Activated B cell treated with CpG ODN at 0.5 μM for 24 hours (primary cell): ENCODE results near the gene RADIL. TPM values are rescaled to one million over a fixed set of nuclear protein-coding genes. Genes with fewer than 3 reads are reported as not detected.

Source experiments
- ATAC-seq: fragments of 200-7000 bp; cut with Tn5 transposase; one replicate; pipeline ENCODE4 v1.10.0; 2021; ENCODE audit warnings: low read depth, mild to moderate bottlenecking, moderate library complexity
- CTCF ChIA-PET: fragments of 350-600 bp; sonication (Branson Sonifier 250); formaldehyde crosslinking; loops from one replicate; lab custom pipeline; 2021; ENCODE audit warnings: antibody characterized with exemption; lab: Charles Lee
- POLR2A ChIA-PET: fragments of 350-600 bp; sonication (Branson Sonifier 250); formaldehyde crosslinking; loops from one replicate; lab custom pipeline; 2021; ENCODE audit warnings: antibody characterized with exemption; lab: Charles Lee
- DNase-seq: peaks from one replicate; pipeline ENCODE4 v3.0.0; 2022
- H3K27ac Mint-ChIP-seq: one replicate; pipeline ENCODE4 v1.8.0; 2020; ENCODE audit warnings: mixed read lengths
- H3K27me3 Mint-ChIP-seq: one replicate; pipeline ENCODE4 v1.8.0; 2021; ENCODE audit warnings: mixed read lengths
- H3K36me3 Mint-ChIP-seq: one replicate; pipeline ENCODE4 v1.8.0; 2021; ENCODE audit warnings: low read depth, mixed read lengths
- H3K4me1 Mint-ChIP-seq: one replicate; pipeline ENCODE4 v1.8.0; 2021; ENCODE audit warnings: mixed read lengths
- H3K4me3 Mint-ChIP-seq: one replicate; pipeline ENCODE4 v1.8.0; 2020; ENCODE audit warnings: mild to moderate bottlenecking, mixed read lengths
- H3K9me3 Mint-ChIP-seq: one replicate; pipeline ENCODE4 v1.8.0; 2020; ENCODE audit warnings: mixed read lengths
- intact Hi-C: fragments of 100-400 bp; cut with micrococcal nuclease; formaldehyde crosslinking; loops from one replicate; pipeline ENCODE4 v1.15.1; 2024
- total RNA-seq: library from RNA; stranded (reverse); gene quantifications from 2 replicates; pipeline ENCODE4 v1.2.3, GENCODE V29; 2022
- TF ChIP-seq, protein P1 (sequence below): fragments of 200-600 bp; IDR thresholded peaks from one replicate; pipeline ENCODE4 v1.8.0; 2022; ENCODE audit warnings: antibody characterized with exemption, mild to moderate bottlenecking

RADIL gene
- total RNA-seq, 1 donor from 2014 or later, result not detected

DNA sequence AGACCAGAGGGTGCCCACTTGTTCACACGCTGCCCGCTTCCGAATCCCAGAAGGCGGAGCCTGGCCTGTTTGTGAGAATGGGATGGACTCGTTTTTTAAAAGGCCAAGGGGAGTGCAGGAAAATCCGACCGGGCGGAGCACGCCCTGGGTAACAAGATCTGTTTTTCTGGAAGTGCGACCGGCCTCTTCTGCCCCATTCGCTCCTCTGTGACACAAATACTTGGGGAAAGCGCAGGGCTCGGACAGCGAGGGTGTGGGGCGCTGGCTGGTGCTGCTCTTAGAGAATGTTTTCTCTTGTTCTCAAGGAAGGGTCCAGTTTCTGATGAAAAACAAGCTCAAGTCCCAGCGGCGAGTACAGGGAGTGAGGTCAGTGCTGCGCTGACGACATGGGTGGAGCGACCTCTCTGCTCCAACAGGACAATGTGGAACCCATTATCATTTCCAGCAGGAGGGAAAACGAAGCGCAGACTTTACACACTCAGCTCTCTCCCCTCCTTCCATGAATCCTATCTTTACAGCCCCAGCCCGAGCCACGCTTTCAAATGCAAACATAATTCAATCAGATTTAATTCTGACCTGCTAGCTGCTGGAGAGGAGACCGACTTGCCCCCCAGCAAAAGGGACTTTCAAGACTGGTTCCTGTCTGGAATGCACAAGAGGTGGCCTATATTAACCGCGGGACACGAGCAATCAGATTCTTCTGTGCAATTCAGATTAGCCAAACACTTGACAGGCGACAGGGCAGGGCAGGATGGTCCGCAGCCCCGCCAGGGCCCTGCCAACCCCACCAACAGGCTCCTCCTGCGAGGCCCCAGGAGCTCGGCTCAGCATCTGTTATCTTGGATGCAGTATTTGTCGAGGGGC lies 1.1 kb downstream of the RADIL start:
- DNase-seq (no peak), ATAC-seq (no peak)
- ChIA-PET POLR2A (no interaction called here), CTCF (no interaction called here)
- peak overlapping the region; percentile 46 for H3K4me3 Mint-ChIP-seq
- intact Hi-C loops, result loop anchor here (1.0 to 10.0 kb wide), 3 partner anchors 52 to 268 kb away; no protein-coding TSS in a partner anchor
- no peak overlapping the region for H3K27ac Mint-ChIP-seq
- peaks cover 40% of the 10 kb centered on the region for H3K27me3 Mint-ChIP-seq
- H3K9me3 Mint-ChIP-seq, result no peaks in the 10 kb centered on the region
- H3K4me1 Mint-ChIP-seq, result peaks cover 12% of the 10 kb centered on the region
- H3K36me3 Mint-ChIP-seq, result no peaks in the 10 kb centered on the region
- TF ChIP-seq, protein P1, sequence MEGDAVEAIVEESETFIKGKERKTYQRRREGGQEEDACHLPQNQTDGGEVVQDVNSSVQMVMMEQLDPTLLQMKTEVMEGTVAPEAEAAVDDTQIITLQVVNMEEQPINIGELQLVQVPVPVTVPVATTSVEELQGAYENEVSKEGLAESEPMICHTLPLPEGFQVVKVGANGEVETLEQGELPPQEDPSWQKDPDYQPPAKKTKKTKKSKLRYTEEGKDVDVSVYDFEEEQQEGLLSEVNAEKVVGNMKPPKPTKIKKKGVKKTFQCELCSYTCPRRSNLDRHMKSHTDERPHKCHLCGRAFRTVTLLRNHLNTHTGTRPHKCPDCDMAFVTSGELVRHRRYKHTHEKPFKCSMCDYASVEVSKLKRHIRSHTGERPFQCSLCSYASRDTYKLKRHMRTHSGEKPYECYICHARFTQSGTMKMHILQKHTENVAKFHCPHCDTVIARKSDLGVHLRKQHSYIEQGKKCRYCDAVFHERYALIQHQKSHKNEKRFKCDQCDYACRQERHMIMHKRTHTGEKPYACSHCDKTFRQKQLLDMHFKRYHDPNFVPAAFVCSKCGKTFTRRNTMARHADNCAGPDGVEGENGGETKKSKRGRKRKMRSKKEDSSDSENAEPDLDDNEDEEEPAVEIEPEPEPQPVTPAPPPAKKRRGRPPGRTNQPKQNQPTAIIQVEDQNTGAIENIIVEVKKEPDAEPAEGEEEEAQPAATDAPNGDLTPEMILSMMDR, result no peak

DNA sequence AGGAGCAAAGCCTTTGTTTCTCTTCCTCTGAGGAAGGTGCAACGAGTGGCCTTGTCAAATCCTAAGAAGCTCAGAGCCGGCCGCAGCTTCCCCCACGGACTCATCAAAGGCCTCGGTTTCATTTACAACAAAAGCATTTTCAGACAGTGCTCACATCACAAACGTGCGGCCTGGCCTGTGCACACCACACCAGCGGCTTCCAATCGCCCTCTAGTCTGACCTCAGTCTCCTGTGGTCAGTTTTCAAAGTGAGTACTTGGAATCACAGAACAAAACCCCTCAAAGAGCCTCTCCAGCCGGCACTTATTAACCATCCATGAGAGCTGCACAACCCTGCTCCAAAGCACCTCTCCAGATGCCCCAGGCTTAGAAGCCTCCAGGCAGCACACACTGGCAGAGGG lies 3.3 kb downstream of the RADIL start:
- intact Hi-C loops, result loop anchor here (10.0 kb wide), 2 partner anchors 95 to 265 kb away; no protein-coding TSS in a partner anchor

DNA sequence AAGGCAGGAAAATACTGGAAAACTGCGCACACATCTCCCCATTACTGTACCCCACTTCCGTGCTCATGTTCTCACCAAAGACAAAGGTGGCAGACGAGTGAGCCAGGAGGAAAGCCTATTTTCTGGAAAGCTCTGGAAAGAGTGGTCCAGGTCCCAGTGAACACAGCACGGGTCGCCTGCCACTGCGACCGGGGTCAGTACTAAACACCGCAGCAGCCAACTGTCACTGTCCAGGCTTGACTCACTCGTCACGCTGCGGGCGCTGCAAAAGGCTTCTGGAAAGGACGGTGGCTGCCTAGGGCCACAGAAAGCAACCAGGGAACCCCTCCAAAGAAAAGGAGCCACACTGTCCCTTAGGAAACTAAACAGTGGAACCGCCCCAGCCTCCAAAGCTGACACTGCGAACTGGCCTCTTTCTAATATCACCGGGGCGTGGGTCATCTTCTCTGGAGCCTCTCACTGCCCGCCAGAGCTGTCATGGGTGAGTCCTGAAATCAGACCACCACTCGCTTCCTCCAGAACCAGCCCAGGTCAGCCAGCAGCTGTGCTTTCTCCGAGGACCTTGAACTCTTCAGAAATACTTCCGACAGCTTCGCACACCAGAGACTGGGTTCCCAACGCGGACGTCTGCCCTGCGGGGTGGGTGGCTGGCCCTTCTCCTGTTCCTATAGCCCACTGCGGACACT lies 4.0 kb downstream of the RADIL start:
- ATAC-seq, result no peak
- Mint-ChIP-seq H3K36me3 (no peaks in the 10 kb centered on the region), H3K27me3 (peaks cover 23% of the 10 kb centered on the region), H3K27ac (no peak overlapping the region), H3K9me3 (no peaks in the 10 kb centered on the region), H3K4me1 (peaks cover 12% of the 10 kb centered on the region), H3K4me3 (no peak overlapping the region)
- ChIA-PET POLR2A (no interaction called here), CTCF (no interaction called here)
- DNase-seq, result no peak
- TF ChIP-seq, protein P1, result no peak
- intact Hi-C loops, result loop anchor here (10.0 kb wide), 2 partner anchors 95 to 265 kb away; no protein-coding TSS in a partner anchor

More for the DNA sequence above, 3.3 kb downstream of the RADIL start:
- ATAC-seq (no peak), DNase-seq (no peak)
- no peak overlapping the region for H3K27ac Mint-ChIP-seq
- no peaks in the 10 kb centered on the region for H3K36me3 Mint-ChIP-seq
- peaks cover 12% of the 10 kb centered on the region for H3K4me1 Mint-ChIP-seq
- H3K4me3 Mint-ChIP-seq, result no peak overlapping the region
- ChIA-PET POLR2A (no interaction called here), CTCF (no interaction called here)
- TF ChIP-seq, protein P1, result no peak
- H3K9me3 Mint-ChIP-seq, result no peaks in the 10 kb centered on the region
- peaks cover 27% of the 10 kb centered on the region for H3K27me3 Mint-ChIP-seq

DNA sequence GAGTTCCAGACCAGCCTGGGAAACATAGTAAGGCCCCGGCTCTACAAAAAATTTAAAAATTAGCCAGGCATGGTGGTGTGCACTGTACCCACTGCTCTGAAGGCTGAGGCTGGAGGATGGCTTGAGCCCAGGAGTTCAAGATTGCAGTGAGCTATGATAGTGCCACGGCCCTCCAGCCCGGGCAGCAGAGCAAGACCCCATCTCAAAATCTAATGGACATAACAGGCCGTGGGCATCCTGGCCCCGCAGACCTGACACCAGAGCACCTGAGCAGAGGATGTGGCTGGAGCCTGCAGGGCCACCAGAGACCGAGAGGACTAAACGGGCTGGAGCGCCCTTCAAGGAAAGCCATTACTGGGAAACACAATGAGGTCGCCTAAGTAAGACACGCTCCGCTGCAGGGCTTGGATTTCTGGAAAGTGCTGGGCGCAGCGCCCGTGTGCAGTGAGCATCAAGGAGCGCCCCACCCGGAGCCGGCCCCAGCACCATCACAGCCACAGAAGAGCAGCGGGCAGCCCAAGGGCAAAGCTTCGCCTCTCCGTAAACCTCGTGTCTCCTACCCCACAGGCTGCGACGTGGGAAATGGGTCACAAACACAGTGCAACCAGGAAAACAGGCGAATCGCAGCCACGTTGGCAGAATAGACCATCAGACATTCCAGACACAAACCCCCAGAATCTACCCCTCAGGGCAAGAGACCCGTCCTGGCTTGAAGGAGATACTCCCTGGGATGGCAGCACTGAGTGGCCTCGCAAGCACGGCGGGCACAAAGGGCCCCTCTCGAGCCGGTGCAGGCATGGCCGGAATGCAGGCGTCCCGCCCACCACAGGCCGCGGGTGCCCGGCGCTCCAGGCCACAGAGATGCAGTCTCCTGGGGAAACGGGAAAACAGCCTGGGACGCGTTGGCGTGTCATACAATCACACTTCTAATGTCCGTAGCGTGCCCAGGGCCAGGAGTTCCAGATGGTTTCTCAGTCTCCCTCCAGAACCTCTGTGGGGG lies 4.9 kb downstream of the RADIL start:
- TF ChIP-seq, protein P1, result no peak
- Mint-ChIP-seq H3K4me3 (no peak overlapping the region), H3K9me3 (no peaks in the 10 kb centered on the region), H3K36me3 (no peaks in the 10 kb centered on the region), H3K27ac (no peak overlapping the region), H3K27me3 (peaks cover 17% of the 10 kb centered on the region), H3K4me1 (peaks cover 10% of the 10 kb centered on the region)
- ChIA-PET POLR2A (no interaction called here), CTCF (no interaction called here)
- DNase-seq (no peak), ATAC-seq (no peak)
- intact Hi-C loops, result no loop called here
